Ishikawa (cell line): ENCODE measurements around the gene PDE1A.

Experiments
- CEBPB ChIP-seq: IDR thresholded peaks from 2 replicates; pipeline ENCODE4 v1.6.1; 2012
- CREB1 ChIP-seq: IDR thresholded peaks from 2 replicates; pipeline ENCODE4 v1.6.1; 2012; ENCODE audit warnings: low read depth
- EGR1 ChIP-seq: IDR thresholded peaks from 2 replicates; pipeline ENCODE4 v1.6.1; 2012
- EP300 ChIP-seq: IDR thresholded peaks from 2 replicates; pipeline ENCODE4 v1.6.1; 2012; ENCODE audit warnings: borderline replicate concordance
- FOXM1 ChIP-seq: IDR thresholded peaks from 2 replicates; pipeline ENCODE4 v1.6.1; 2012; ENCODE audit warnings: low read depth, borderline replicate concordance
- MAX ChIP-seq: IDR thresholded peaks from 2 replicates; pipeline ENCODE4 v1.6.1; 2012
- NFIC ChIP-seq: IDR thresholded peaks from 2 replicates; pipeline ENCODE4 v1.6.1; 2012
- RAD21 ChIP-seq: IDR thresholded peaks from 2 replicates; pipeline ENCODE4 v1.6.1; 2012; ENCODE audit warnings: low read depth
- REST ChIP-seq: IDR thresholded peaks from 2 replicates; pipeline ENCODE4 v1.6.1; 2012; ENCODE audit warnings: low read depth, mild to moderate bottlenecking
- TAF1 ChIP-seq: IDR thresholded peaks from 2 replicates; pipeline ENCODE4 v1.6.1; 2012; ENCODE audit warnings: low read depth, mild to moderate bottlenecking
- TCF12 ChIP-seq: IDR thresholded peaks from 2 replicates; pipeline ENCODE4 v1.6.1; 2012; ENCODE audit warnings: low read depth
- TEAD4 ChIP-seq: IDR thresholded peaks from 2 replicates; pipeline ENCODE4 v1.6.1; 2012
- USF1 ChIP-seq: IDR thresholded peaks from 2 replicates; pipeline ENCODE4 v1.6.1; 2012
- YY1 ChIP-seq: IDR thresholded peaks from 2 replicates; pipeline ENCODE4 v1.6.1; 2012; ENCODE audit warnings: low read depth
- ZBTB7A ChIP-seq: IDR thresholded peaks from 2 replicates; pipeline ENCODE4 v1.6.1; 2012; ENCODE audit warnings: low read depth

The PDE1A gene

GRCh38 chr2:182349268-182349667 lies 77.6 kb downstream of the PDE1A start:
- TF ChIP-seq TEAD4 (no peak), MAX (no peak), FOXM1 (no peak), RAD21 (no peak), CEBPB (no peak), EP300 (no peak), CREB1 (no peak), TCF12 (no peak), EGR1 (no peak), ZBTB7A (no peak), REST (no peak), TAF1 (no peak), USF1 (no peak), YY1 (no peak), NFIC (no peak)

- TF ChIP-seq REST, result no peak
- no peak for TF ChIP-seq MAX
- no peak for TF ChIP-seq USF1
- no peak for TF ChIP-seq FOXM1
- TF ChIP-seq TEAD4, result no peak
- TF ChIP-seq EGR1, result no peak
Measured at GRCh38 chr2:182345384-182345783, 81.5 kb downstream of the PDE1A start.

GRCh38 chr2:182330451-182331305 lies 96.2 kb downstream of the PDE1A start:
- TF ChIP-seq TCF12 (no peak), TEAD4 (no peak), ZBTB7A (no peak), EGR1 (no peak), CREB1 (no peak), CEBPB (no peak), FOXM1 (no peak), NFIC (no peak), RAD21 (no peak)

GRCh38 chr2:182324665-182325064 lies 102.2 kb downstream of the PDE1A start:
- TF ChIP-seq REST, result no peak
- peak; percentile 57 for TF ChIP-seq NFIC
- TF ChIP-seq CEBPB, result peak; percentile 67

- TF ChIP-seq CREB1 (no peak), USF1 (no peak), NFIC (no peak)
Measured at GRCh38 chr2:182321096-182321495, 105.7 kb downstream of the PDE1A start.
